HL-60 (cell line): ENCODE measurements around the gene IRF2BP2.

Experiments used
- CTCF ChIP-seq: IDR thresholded peaks from one replicate; pipeline ENCODE4 v1.5.1; 2011; ENCODE audit warnings: low read length, control low read depth, inconsistent platforms; ENCODE audit not compliant: insufficient read depth
- GABPA ChIP-seq: IDR thresholded peaks from 2 replicates; pipeline ENCODE4 v1.6.1; 2012; ENCODE audit warnings: low read depth
- POLR2AphosphoS5 ChIP-seq: IDR thresholded peaks from 2 replicates; pipeline ENCODE4 v1.6.1; 2012; ENCODE audit warnings: low read depth
- REST ChIP-seq: IDR thresholded peaks from 2 replicates; pipeline ENCODE4 v1.6.1; 2012; ENCODE audit warnings: low read depth; ENCODE audit not compliant: insufficient replicate concordance

- TF ChIP-seq CTCF (no peak), GABPA (no peak), REST (no peak), POLR2AphosphoS5 (no peak)
These were observed 19.0 kb upstream of the IRF2BP2 start for GRCh38 chr1:234629026-234629425.
